Forelimb muscle (tissue), 1 donor: Measurements from ENCODE around the gene HRH3. TPM values are rescaled to one million over a fixed set of nuclear protein-coding genes. Genes with fewer than 3 reads are reported as not detected.

Source experiments
- DNase-seq: peaks from one replicate; pipeline ENCODE4 v3.0.0-alpha.2; 2013; ENCODE audit warnings: low read depth
- polyA plus RNA-seq: library from polyadenylated mRNA; unstranded; fragments of 120-200 nt; gene quantifications from one replicate; pipeline ENCODE4 v1.2.1, GENCODE V29; 2013; ENCODE audit not compliant: insufficient read length

HRH3 gene
- polyA plus RNA-seq, 1 donor = 2.9 TPM

DNA sequence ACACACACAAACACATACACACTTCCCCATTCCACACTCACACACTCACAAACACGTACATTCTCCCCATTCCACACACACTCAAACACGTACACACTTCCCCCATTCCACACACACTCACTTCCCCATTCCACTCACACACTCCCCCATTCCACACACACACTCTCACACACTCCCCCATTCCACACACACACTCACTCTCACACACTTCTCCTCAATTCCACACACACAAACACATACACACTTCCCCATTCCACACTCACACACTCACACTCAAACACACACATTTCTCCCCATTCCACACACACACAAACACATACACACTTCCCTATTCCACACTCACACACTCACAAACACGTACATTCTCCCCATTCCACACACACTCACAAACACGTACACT is 9.6 kb upstream of the HRH3 start:
- DNase-seq = no peak

GRCh38 chr20:62228982-62229545 is 9.0 kb upstream of the HRH3 start:
- DNase-seq = no peak

- no peak for DNase-seq
Measured at GRCh38 chr20:62227977-62228958, 8.2 kb upstream of the HRH3 start.

DNA sequence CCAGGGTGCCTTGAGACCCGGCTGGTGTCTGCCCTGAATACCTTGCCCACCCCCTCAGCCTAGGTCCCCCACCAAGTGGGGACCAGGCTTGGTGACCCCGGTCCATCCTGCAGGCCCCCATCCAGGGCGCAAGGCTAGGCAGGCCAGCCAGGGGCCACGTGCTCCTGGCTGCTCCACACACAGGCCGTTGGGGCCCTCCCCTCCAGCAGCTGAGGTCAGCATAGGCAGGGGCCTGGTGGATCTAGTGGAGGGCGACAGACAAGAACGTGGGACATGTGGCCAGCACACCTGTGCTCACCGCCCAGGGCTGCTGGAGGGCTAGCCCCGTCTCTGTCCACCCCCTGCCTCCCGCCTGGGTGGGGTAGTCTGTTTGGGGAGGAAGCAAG is 7.5 kb upstream of the HRH3 start:
- DNase-seq = no peak

- DNase-seq = no peak
Measured at GRCh38 chr20:62226707-62227590, 6.9 kb upstream of the HRH3 start.

GRCh38 chr20:62225820-62226635 is 6.0 kb upstream of the HRH3 start:
- no peak for DNase-seq

DNA sequence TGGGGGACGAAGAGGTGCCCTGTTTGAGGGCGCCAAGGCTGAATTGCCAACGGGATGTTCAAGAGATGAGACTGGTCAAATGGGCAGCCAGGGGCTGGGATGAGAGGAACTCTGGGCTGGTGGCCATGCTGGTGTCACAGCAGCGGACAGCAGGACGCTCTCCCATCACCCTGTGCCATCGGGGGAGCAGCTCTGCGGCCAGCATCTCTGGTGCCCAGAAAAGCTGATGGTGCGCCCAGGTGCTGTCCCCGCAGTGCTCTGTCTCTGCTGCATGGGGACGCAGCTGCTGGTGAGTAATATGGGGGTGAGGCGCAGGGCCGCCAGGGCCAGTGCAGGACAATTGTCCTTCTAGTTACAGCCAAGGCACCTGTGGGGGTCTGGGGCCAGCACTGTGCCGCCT is 4.9 kb upstream of the HRH3 start:
- no peak for DNase-seq

GRCh38 chr20:62224113-62224855 is 4.2 kb upstream of the HRH3 start:
- DNase-seq = no peak

- no peak for DNase-seq
Measured at GRCh38 chr20:62223571-62223970, 3.5 kb upstream of the HRH3 start.

DNA sequence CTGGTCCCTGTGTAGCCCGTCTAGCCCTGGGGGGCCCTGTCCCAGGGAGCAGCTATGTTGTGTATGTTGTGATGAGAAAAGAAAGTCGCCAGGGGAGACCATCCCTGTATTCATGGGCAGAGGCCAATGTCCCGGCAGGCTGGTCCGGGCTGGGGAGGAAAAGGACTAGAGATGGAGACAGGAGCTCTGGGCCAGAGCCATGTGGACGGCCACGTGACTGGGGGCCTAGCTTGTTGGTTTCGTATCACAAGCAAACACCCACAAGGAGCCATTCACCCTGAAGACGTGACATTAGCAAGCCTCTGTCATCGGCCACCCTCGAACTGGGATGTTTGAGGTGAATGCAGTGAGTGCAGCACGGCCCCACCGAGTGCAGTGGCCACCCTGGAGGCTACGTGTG is 2.9 kb upstream of the HRH3 start:
- DNase-seq = no peak

GRCh38 chr20:62222266-62222850 is 2.3 kb upstream of the HRH3 start:
- DNase-seq = no peak

DNA sequence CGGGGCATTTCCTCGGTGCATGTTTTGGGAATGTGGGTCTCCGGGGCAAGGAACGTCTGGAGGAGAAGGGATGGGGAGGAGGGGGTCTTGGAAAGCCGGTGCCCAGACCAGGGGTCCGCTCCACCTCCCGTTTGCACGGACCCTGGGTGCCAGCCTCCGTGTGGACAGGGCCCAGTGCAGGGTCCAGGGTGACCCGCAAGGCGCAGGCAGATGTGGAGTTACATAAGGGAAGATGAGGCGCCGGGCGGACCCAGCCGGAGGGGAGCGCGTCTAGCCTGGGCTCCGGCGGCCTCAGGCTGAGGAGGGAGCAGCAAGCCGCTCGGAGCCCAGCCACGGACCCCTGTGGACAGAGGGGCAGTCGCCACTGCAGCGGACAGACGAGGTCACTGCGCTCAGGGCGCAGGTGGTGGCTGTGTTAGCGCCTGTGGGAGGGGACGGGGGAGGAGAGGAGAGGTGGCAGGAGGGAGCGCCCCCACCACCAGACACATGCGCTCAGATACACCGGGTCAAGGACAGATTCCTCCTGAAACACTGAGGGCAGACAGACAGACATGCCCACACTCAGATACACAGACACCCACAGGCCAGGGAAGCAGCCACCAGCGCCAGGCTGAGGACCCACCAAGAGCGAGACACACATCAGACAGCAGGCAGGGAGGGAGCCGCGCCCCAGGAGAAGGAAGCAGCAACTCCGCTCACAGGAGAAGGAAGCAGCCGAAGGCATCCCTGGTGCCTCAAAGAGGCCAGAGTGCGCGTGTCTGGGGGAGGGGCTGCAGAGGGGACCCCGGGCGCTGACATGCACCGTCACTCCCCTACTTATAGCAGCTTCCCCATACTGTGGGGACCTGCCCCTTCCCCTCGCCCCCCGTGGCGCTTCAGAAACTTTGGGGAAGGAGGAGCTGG is 839 bp upstream of the HRH3 start:
- DNase-seq = no peak

- no peak for DNase-seq
Measured at GRCh38 chr20:62219101-62219991, 732 bp downstream of the HRH3 start.

DNA sequence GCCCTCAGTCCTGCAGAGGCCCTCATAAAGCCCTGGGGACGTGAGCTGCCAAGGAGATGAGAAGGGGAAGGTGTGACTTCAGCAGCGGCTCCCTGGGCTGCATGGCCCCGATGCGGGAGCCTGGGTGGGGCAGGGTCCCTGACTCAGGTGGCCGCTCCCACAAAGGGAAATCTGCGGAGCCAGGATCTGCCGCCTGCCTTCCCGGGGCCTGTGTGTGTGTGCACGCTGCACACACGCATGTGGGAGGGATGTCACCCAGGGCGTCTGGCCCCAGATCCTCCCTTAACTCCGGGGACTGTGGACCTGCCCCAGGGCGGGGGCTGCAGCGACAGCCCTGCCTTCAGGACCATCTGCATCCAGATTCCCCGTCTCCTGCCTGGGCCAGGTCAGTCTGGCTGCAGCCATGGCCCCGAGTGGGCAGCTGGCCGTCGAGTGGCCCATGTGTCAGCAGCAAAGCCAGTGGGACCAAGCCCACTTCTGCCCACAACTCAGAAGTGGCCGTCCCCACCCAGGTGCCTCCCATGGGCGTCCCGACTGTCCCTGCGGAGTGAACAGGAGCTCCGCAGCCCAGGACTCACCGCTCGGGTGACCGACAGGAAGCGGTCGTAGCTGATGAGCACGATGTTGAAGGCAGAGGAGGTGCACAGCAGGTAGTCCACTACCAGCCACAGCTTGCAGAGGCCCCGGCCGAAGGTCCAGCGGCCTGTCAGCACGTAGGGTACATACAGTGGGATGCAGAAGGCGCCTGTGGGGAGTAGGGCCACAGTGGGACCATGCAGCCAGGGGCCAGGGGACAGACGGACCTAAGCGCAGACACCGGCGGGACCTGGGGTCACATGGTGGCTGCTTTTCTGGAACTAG is 1.9 kb downstream of the HRH3 start:
- no peak for DNase-seq

- DNase-seq = no peak
Measured at GRCh38 chr20:62216636-62217566, 3.2 kb downstream of the HRH3 start.

GRCh38 chr20:62215991-62216635 is 4.0 kb downstream of the HRH3 start:
- no peak for DNase-seq
